ENCODE results near the gene NEURL3.
A peak's percentile ranks its signal among the peaks of the same experiment; 100 is the strongest.
"Not testable (repeated sequence)": the region's sequence is repeated elsewhere in the genome, so short reads cannot be mapped to it uniquely, and the experiment has no call there.

NEURL3 gene

DNA sequence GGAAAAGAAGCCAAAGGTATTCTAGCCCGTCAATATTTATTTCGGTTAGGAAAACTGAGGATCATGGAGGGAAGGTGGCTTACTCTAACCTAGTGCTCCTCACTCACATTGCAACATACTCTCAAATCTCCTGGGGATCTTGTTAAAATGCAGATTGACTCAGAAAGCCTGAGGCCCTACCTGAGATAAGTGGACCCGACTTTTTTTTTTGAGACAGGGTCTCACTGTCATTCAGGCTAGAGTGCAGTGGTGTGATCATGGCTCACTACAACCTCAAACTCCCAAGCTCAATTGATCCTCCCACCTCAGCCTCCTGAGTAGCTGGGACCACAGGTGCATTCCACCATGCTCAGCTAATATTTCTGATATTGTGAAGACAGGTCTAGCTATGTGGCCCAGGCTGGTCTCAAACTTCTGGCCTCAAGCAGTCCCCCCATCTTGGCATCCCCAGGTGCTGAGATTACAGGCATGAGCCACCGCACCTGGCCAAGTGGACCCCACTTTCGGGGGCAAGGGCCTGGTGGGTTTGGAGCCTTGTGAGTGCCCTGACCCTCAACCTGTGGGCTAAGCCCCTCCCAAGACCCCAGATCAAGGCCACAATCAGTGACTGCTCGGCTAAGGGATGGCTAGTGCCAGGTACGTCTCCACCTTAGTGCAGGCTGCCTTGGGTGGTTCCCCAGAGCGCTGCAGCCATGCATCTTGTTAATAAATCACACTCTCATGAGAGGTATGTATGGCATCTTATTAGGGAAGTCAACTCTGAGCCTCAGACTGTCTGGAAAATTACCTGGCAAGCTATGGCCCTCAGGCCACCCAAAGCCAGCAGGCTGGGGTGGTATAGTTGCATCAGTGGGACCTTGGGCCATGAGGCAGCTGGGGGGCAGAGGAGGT is 1.1 kb upstream of the NEURL3 start:
- DNase-seq: no peak

DNA sequence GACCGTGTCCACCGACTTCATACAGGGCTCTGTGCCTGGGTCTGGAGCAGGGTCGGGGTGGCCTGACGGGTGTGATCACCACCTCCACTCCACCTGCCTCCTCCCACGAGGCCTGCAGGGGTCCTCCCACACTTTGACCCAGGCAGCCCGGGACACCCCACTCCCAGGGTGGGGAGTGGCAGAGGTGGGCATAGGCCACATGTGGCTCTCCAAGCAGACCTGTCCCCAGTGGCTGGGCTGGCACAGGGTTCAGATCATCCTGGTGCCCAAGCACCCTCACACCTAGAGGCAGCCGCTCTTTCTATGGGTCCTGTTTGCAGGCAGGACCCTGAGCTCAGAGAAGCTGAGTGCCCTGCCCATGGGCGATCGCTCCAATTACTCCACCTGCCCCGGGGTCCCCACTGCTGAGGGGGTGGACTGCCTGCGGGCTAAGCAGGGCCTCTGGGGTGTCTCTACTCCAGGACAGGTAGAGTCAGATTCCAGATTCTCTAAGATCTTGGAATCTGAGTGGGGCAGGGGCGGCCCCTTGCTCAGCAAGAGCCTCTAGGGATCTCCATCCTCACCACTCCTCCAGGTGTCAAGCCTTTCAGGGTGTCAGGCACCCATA is 1.4 kb downstream of the NEURL3 start:
- no peak for DNase-seq

DNA sequence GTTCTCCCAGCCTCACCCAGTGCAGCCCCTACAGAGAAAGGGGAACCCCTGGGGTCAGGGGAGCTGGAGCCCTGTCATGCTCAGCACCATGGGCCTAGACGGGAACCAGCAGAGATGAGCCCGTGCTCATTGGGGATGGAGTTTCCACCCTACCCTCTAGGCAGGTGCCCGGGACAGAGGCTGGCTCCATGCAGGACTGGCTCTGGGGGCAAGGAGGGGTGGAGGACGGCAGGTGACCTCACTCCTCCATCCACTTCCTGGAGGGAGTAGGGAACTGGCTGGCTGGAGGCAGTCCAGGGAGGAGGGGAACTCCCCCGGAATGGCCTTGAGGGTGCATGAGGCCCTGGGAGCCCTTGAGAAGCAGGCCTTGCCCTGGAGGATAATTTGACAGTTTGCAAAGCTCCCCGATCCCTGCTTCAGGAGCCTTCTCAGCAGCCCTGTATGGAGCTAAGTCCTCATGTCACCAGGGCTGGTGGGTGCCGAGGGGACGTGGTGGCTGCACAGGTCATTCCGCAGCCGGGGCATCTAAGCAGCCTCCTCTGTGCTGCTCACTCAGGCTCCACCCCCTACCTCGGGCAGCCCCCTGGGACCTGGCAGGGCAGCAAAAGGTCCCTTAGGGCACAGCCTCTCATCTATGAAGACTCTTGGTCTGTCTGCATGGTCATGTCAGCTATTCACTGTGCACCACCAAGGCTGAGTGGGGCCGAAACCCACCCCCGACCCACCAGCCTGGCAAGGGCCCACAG is 2.1 kb downstream of the NEURL3 start:
- DNase-seq: no peak

DNA sequence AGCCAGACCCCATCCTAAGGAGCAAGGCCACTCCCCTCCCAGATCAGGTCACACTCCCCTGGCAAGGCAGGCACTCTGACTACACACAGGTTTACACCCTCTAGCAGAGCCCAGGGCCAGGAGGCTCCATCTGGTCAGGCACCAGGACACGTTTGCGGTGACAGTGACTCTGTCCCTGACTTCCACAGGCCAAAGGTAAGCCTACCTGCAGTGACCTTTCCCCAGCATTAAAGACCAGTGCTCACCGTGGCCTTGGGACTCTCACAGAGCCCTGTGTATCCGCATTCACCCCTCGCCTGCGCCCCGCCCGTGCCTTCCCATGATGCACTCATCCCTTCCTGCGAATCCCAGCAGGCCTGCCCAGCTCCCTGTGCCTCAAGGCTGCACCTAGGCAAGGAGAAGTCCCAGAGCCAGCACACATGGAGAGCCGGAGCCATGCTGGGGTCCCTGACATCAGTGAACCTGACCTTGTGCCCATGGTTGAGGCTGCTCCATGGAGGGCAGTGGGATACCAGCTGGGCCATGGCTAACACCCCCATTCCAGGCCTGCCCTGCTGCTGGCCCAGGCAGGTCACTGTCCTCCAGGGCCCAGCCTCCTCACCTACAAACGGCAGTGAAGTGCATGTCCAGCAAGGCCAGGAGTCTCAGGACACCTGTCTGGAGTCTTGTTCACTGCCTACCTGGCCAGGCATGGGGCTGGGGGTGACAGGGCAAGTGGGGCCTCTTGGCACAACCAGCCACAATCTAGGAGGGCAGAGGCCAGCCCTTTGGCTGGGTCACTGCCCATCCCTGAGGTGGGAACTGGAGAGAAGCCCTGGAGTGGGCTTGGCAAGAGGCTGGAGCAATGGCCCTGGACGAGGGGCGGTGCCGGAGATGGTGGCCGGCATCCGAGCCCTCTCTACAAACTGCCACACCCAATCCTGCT is 3.0 kb downstream of the NEURL3 start:
- no peak for DNase-seq

DNA sequence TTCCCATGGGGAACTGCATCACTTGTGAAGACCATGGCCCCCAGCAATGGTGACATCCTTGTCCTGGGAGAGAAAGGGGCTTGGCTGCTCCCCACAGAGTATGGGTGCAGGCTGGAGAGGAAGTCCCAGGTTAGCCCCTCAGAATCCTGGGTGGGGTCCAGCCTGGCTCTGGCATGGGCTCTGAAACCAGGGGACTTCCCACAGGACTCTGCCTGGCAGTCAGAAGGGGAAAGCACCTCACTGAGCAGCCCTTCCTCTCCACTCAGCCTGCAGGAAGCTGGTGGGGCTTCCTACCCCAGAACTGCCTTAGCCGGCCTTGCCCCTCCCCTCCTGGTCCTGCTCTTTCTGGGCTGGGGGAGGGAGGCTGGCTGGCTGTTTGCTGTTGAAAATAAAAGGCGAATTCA is 3.7 kb downstream of the NEURL3 start:
- DNase-seq: no peak

DNA sequence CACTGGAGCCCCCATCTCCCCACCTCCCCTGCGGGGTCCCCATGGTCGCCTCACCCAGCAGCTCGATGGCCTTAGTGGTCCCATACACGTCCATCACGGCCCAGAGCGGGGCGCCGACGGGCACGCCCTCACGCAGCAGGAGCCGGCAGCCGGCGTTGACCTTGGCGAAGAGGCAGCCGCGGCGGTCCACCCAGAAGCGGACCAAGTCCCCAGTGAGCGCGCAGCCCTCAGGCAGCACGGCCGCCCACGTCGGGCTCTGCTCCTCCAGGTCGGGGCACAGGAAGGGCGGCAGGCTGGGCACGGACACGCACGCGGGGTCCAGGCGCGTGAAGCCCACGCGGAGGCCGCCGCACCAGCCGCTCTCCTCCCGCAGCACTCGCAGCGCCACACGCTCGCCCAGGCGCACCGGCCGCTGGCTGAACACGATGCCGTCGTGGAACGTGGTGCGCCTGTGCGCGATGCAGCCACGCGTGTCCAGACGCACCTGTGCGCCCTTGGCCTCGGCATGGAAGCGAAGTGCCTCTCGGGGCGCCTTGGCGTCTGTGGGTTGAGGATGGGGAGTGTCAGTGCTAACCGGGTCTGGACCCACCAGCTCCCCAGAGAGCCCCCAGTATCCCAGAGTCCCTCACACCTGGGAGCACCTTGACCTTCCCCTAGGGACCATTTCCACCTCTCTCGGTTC is 4.6 kb downstream of the NEURL3 start:
- DNase-seq: no peak

DNA sequence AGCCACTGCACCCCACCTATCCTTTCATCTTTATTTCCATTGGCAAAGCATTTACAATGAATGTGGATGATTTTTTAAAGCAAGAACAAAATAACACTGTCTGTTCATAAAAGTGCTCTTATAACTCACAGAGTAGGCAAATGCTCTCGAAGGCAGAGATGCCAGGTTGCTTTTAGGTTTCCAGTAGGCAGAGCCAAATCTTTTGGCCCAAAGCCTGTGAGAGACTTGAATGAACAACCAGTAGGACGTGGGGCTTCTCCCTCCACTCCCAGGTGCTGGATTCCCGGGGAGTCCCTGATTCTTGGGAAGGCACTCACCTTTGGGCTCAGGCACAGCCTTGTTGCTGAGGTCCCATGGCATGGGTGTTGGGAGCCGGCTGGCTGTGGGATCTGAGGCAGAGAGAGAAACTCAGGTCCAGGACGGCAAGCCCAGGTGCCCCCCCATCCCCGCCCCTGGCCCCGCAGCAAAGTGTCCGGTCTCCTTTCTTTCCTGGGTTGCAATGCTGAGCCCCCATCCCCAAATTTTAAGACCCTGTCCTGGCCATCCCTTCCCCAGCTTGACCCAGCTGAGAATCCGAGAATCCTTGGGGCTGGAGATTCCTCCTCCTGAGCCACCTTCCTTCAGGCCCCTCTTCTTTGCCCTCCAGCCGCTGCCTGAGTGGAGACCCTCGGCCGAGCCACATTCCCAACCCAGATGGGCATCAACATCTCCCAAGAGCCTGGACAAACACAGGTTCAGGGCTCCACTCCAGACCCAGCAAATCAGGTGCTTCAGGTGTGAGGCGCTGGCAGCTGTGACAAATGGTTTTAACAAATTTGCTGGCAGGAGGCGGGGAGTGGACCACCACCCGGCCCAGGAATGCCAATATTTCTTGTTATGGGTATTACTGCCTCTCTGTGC is 5.8 kb downstream of the NEURL3 start:
- DNase-seq: no peak

DNA sequence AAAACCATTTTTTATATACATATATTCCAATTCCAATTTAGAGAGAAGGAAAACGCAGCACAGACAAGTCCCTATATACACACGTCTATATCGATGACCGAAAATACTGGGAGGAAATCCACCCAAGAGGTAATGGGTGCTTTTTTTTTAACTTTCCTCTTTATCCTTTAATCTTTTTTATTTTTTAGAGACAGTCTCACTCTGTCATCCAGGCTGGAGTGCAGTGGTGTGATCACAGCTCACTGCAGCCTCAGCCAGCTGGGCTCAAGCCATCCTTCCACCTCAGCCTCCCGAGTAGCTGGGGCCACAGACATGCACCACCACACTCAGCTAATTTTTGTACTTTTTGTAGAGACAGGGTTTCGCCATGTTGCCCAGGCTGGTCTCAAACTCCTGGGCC is 6.5 kb downstream of the NEURL3 start:
- DNase-seq: not testable (repeated sequence)

DNA sequence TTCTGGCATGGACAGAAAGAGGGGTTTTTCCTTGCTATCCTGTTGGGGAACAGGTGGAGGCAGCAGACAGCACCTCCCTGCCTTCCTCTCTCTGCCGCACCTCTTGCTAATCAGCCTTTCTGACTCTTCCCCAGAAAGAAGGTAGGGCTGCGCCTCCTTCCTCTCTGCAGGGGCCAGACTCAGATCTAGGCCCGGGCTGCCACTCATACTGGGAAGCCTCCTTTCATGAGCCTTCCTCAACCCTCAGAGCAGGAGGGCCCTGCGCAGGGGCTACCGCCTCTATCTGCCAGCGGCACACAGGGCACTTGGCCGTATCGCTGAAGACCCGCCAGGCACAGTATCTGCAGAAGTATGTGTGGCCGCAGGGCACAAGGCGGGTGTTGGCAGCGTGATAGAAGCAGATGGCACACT is 7.1 kb downstream of the NEURL3 start:
- no peak for DNase-seq

DNA sequence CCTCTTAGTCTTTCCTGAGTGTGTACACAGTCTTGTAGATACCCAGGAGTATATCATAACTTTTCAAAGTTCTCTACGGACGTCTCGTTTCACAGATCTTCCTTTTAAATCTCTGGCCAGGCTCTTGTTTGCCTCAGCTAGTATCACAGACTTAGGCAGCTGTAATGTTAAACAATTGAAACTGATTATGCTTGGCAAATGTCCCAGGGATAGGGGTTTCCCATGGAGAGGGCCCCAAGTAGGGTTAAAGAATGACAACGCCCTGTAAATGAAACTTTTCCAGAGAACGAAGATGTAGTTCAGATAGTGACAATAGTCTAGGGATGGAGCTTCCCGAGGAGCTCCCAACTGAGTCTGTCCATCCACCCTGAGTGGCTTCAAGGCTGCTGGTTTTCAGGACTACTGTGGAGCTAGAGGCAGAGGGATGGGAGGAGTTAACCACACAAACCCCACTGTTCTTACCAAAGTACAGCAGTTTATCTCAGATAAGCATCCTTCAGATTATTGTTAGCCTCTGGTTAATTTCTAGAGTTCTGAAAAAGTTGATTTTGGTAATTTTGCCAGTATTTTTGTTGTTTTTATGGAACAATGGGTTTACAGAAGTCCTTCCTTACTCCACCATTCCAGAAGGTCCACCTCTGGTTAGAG is 9.1 kb downstream of the NEURL3 start:
- DNase-seq: no peak

DNA sequence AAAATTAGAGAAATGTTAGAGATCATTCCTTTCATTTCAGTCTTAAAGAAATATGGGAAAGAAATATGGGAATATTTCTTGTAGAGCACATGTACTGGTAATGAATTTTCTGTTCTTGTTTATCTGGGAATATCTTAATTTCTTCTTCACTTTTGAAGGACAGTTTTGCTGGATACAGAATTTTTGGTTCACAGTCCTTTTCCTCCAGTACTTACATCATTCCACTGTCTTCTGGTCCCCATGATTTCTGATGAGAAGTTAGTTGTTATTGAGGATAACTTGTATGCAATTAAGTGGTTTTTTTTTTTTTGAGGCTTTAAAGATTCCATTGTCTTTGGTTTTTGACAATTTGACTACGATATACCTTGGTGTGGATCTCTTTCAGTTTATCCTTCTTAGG is 11.0 kb downstream of the NEURL3 start:
- DNase-seq: no peak

DNA sequence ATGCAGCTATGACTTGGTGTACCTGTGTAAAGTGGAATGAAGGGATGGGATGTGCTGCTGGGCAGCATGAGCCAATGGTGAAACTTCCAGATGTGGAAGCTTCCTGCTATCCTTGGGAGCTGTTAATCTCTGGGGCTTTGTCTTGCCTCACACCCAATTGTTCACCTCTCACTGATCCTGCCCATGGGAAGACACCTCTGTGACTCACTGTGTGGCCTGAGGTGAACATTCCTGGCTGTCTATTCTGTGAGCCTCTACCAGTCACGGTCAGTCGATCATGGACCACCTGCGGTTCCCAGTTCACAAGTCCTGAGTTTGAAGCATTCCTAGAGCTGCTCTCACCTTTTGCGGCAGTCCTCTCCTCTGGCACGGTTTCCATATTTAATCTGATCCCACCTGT is 12.1 kb downstream of the NEURL3 start:
- no peak for DNase-seq

DNA sequence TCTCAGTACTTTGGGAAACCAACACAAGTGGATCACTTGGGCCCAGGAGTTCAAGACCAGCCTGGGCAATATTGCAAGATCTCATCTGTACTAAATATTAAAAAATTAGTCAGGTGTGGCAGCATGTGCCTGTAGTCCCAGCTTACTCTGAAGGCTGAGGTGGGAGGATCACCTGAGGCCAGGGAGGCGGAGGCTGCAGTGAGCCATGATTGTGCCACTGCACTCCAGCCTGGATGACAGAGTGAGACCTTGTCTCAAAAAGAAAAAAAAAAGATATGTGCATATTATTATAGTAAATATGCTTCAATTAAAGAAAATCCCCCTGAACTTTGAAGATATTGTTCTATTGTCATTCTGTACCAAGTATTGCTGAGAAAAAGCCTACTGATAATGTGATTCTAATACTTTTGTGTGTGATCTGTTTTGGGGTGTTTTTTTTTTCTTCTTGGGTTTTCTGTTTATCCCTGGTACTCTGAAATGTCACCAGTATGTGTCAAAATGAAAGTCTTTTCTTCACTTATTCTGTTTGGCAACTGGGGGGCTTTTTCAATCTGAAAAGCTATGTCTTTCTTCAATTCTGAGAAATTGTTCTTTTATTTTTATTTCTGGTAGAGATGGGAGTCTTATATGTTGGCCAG is 13.2 kb downstream of the NEURL3 start:
- DNase-seq: no peak

DNA sequence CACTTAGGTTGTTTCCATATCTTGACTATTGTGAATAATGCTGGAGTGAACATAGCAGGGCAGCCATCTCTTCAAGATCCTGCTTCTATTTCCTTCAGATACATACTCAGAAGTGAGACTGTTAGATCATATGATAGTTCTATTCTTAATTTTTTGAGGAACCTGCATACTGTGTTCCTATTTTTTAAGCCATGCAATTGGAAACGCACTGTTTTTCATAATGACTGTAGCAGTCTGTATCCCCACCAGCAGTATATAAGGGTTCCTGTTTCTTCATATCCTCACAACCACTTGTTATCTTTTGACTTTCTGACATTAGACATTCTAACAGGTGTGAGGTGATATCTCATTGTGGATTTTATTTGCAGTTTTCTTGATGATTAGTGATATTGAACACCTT is 15.5 kb downstream of the NEURL3 start:
- no peak for DNase-seq

DNA sequence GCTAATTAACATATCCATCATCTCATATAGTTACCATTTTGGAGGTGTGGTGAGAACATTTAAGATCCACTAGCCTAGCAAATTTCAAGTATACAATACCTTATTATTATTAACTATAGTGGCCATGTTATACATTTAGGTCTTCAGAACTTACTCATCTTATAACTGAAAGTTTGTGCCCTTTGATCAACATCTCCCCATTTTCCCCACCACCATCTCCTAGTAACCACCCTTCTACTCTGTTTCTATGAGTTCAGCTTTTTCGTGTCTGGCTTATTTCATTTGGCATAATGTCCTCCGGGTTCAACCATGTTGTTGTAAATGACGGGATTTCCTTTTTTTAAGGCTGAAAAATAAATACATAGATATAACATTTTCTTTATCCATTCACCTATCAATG is 15.9 kb downstream of the NEURL3 start:
- no peak for DNase-seq

DNA sequence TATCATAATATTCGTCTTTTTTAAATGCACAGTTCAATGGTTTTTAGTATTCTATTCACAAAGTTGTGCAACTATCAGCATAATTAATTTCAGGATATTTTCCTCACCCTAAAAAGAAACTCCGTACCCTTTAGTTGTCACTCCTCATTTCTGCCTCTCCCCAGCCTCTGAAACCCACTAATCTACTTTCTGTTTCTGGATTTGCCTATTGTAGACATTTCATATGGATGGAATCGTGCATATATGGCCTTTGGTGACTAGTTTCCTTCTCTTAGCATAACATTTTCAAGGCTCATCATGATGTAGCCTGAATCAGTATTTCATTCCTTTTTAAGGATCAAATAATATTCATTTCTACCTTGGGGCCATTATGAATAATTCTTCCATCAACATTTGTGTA is 18.5 kb downstream of the NEURL3 start:
- DNase-seq: no peak

DNA sequence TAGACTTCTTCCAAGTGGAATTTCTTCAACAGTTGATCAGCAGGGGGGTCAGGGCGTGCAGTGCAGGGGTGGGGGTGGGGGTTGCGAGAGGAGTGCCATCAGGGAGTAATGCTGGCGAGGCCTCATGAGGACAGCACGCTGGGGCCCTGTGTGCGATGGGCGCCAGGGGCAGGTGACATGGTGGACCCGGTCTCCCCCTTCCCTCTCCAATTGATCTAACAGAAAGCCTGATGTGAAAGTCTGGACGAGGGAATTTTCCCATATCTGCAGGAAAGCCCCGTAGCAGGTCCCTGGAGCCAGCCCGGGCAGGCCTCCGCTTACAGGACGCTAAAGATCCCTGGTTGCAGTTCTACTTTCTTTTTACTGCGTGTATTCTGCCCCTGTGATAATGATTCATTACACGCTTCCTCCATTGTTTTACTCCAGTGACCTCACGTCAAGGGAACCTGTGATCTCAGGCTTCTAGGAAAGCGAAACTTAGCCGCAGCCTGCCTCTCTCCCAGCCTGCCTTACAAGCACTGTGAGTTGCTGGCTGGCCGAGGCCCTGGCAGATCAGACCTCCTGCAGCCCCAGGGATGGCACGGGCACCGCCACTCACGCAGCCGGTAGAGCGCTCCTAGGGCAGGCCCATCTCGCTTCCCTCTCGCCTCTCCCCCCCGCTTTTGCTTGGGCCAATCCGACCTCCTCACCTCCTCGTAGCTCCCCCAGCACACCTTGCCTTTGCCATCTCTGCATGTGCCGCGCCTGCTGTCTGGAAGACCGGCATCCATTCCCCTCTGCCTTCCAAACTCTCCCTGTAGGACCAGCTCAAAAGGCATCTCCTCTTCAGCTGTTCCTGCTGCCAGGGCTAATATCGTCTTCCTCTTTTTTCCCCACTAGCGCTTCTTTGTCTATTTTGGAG is 19.2 kb downstream of the NEURL3 start:
- peak; percentile 73 for DNase-seq

DNA sequence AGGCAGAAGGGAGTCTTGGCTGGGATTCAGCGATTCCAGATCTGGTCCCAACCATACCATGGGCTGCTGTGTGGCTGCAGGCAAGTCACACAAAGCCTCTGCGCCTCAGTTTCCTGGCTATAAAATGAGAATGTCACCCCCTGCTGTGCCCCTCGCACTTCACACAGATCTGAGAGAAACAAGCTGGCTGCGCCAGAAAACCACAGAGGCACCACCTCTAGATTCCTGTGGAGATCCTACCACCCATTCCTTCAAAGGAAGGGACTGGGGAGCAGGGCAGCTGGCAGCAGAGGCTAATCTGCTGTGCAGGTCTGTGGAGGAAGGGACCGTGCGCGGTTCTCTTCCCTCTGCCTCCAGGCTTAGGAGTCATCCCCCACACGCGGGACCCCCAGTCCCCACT is 19.8 kb downstream of the NEURL3 start:
- no peak for DNase-seq

DNA sequence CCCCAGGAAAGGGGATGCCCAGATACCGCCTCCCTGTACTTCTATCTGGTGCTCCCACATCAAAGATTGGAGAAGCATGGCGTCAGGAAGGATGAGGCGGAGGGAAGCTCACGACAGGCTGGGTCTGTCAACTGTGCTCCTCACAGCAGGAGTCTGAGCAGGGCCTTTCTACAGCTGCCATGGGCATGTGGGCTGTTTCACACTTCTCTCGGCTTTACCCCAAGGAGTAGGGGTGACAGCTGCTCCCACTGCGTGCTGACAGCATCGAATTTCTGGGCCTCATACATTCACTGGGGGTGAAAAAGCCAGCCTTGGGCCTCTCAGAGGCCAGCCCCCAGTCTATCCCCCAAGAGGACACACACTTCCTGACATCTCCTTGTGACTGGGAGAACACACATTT is 21.1 kb downstream of the NEURL3 start:
- no peak for DNase-seq

All from left hindlimb (tissue), 1 donor.